ENCODE measurements around the gene ZSCAN22. TPM values are rescaled to one million over a fixed set of nuclear protein-coding genes. Genes with fewer than 3 reads are reported as not detected.

The ZSCAN22 gene
- polyA plus RNA-seq, 1 donor from 2014 or later = 1.6 TPM

DNA sequence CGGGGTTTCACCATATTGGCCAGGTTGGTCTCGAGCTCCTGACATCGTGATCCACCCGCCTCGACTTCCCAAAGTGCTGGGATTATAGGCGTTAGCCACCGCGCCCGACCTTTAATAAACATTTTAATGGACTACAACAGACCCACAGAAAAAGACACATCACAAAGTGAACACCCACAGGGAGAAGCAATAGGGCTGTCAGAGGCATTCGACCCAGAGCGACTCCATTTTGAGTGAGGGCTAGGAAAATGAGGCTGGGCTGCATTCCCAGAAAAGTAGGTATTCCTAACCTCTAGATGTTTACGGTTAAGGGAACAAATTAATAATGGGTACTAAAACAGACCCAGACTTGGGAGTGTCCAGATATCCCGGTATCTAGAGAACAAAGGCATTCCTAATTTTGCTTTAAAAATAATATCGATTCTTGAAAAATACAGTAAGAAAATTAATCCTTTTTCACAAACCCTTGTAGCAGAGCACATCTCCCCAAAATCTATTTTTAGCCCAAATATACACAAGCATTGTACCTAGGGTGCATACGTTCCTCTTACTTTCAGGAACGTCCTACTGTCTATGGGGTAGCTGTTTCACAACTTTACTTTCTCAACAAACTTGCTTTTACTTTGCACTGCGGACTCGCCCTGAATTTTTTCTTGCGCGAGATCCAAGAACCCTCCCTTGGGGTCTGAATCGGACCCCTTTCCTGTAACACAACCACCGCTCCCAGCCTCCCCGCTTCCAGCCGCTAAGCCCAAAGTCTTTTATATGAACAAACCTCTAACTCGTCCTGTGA is 48.9 kb upstream of the ZSCAN22 start:
- peak overlapping the region; percentile 100 for H3K4me3 ChIP-seq (ENCODE audit: low read length)
- H2AFZ ChIP-seq (ENCODE audit: low read depth, low read length) = peak overlapping the region; percentile 63
- H3K9ac ChIP-seq (ENCODE audit: low read length) = peak overlapping the region; percentile 97
- H3K36me3 ChIP-seq (ENCODE audit: insufficient read depth, low read length) = peaks cover 14% of the 10 kb centered on the region
- H3K9me3 ChIP-seq (ENCODE audit: low read length) = peaks cover 13% of the 10 kb centered on the region
- H3K4me2 ChIP-seq (ENCODE audit: low read length) = peak overlapping the region; percentile 74
- H3K9me2 ChIP-seq (ENCODE audit: insufficient read depth, low read length) = no peaks in the 10 kb centered on the region
- H3K79me2 ChIP-seq (replicated peaks; ENCODE audit: insufficient read depth, low read length) = peaks cover 50% of the 10 kb centered on the region
- no peaks in the 10 kb centered on the region for H3F3A ChIP-seq (ENCODE audit: insufficient read depth, low read length, poor library complexity, severe bottlenecking)
- H4K20me1 ChIP-seq (ENCODE audit: insufficient read depth) = no peaks in the 10 kb centered on the region
- TF ChIP-seq, protein P1, sequence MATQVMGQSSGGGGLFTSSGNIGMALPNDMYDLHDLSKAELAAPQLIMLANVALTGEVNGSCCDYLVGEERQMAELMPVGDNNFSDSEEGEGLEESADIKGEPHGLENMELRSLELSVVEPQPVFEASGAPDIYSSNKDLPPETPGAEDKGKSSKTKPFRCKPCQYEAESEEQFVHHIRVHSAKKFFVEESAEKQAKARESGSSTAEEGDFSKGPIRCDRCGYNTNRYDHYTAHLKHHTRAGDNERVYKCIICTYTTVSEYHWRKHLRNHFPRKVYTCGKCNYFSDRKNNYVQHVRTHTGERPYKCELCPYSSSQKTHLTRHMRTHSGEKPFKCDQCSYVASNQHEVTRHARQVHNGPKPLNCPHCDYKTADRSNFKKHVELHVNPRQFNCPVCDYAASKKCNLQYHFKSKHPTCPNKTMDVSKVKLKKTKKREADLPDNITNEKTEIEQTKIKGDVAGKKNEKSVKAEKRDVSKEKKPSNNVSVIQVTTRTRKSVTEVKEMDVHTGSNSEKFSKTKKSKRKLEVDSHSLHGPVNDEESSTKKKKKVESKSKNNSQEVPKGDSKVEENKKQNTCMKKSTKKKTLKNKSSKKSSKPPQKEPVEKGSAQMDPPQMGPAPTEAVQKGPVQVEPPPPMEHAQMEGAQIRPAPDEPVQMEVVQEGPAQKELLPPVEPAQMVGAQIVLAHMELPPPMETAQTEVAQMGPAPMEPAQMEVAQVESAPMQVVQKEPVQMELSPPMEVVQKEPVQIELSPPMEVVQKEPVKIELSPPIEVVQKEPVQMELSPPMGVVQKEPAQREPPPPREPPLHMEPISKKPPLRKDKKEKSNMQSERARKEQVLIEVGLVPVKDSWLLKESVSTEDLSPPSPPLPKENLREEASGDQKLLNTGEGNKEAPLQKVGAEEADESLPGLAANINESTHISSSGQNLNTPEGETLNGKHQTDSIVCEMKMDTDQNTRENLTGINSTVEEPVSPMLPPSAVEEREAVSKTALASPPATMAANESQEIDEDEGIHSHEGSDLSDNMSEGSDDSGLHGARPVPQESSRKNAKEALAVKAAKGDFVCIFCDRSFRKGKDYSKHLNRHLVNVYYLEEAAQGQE (IDR thresholded peaks at IDR 0.05; ENCODE audit: borderline replicate concordance) = no peak
- TF ChIP-seq TAF1 (IDR thresholded peaks at IDR 0.05; ENCODE audit: low read depth) = no peak
- no peak for TF ChIP-seq RAD21 (conservative IDR thresholded peaks at IDR 0.05)
- TF ChIP-seq MXI1 (conservative IDR thresholded peaks at IDR 0.05; ENCODE audit: poor library complexity, severe bottlenecking) = no peak
- no peak for TF ChIP-seq SMC3 (conservative IDR thresholded peaks at IDR 0.05; ENCODE audit: poor library complexity)
- TF ChIP-seq EZH2 (IDR thresholded peaks at IDR 0.05; ENCODE audit: borderline replicate concordance, insufficient read depth, low read length, poor library complexity, severe bottlenecking) = no peak
- TF ChIP-seq CTCF (IDR thresholded peaks at IDR 0.05; ENCODE audit: poor library complexity, severe bottlenecking) = no peak
- TF ChIP-seq EP300 (conservative IDR thresholded peaks at IDR 0.05; ENCODE audit: poor library complexity, severe bottlenecking) = no peak
- no peak for TF ChIP-seq POLR2AphosphoS5 (IDR thresholded peaks at IDR 0.05)
- H3K27me3 ChIP-seq (ENCODE audit: insufficient read depth, low read depth, low read length) = no peaks in the 10 kb centered on the region
- peak overlapping the region; percentile 91 for H3K27ac ChIP-seq (ENCODE audit: low read length)

GRCh38 chr19:58278541-58279041 is 48.2 kb upstream of the ZSCAN22 start, which contains the start of gene ZNF8:
Gene ZNF8 (plus strand): TSS chr19:58278955. CDS start chr19:58279082, 127 bp downstream.
- no peaks in the 10 kb centered on the region for H3F3A ChIP-seq (ENCODE audit: insufficient read depth, low read length, poor library complexity, severe bottlenecking)
- H3K27ac ChIP-seq (ENCODE audit: low read length) = peak within 1 kb of the TSS; percentile 91
- H3K4me3 ChIP-seq (ENCODE audit: low read length) = peak within 1 kb of the TSS; percentile 100
- peak within 1 kb of the TSS; percentile 94 for H2AFZ ChIP-seq (ENCODE audit: low read depth, low read length)
- H4K20me1 ChIP-seq (ENCODE audit: insufficient read depth) = no peaks in the 10 kb centered on the region
- no peaks in the 10 kb centered on the region for H3K9me2 ChIP-seq (ENCODE audit: insufficient read depth, low read length)
- peak within 1 kb of the TSS; percentile 97 for H3K9ac ChIP-seq (ENCODE audit: low read length)
- peaks cover 14% of the 10 kb centered on the region for H3K36me3 ChIP-seq (ENCODE audit: insufficient read depth, low read length)
- TF ChIP-seq MXI1 (conservative IDR thresholded peaks at IDR 0.05; ENCODE audit: poor library complexity, severe bottlenecking) (peak; percentile 67), TAF1 (IDR thresholded peaks at IDR 0.05; ENCODE audit: low read depth) (peak; percentile 89), CTCF (IDR thresholded peaks at IDR 0.05; ENCODE audit: poor library complexity, severe bottlenecking) (no peak), POLR2AphosphoS5 (IDR thresholded peaks at IDR 0.05) (peak; percentile 96), SMC3 (conservative IDR thresholded peaks at IDR 0.05; ENCODE audit: poor library complexity) (no peak), EP300 (conservative IDR thresholded peaks at IDR 0.05; ENCODE audit: poor library complexity, severe bottlenecking) (no peak), EZH2 (IDR thresholded peaks at IDR 0.05; ENCODE audit: borderline replicate concordance, insufficient read depth, low read length, poor library complexity, severe bottlenecking) (no peak)
- TF ChIP-seq, protein P1 (IDR thresholded peaks at IDR 0.05; ENCODE audit: borderline replicate concordance) = no peak
- peak within 1 kb of the TSS; percentile 85 for H3K4me2 ChIP-seq (ENCODE audit: low read length)
- H3K9me3 ChIP-seq (ENCODE audit: low read length) = peaks cover 13% of the 10 kb centered on the region
- H3K27me3 ChIP-seq (ENCODE audit: insufficient read depth, low read depth, low read length) = no peaks in the 10 kb centered on the region
- H3K79me2 ChIP-seq (replicated peaks; ENCODE audit: insufficient read depth, low read length) = peaks cover 55% of the 10 kb centered on the region

All from neural cell (in vitro differentiated cells).